B cell (primary cell): ENCODE results near the gene MAPK8IP2. TPM values are rescaled to one million over a fixed set of nuclear protein-coding genes. Genes with fewer than 3 reads are reported as not detected.

ENCODE experiments used
- ATAC-seq: fragments of 200-7000 bp; cut with Tn5 transposase; one replicate; pipeline ENCODE4 v1.10.0; 2021; ENCODE audit warnings: low read depth, mild to moderate bottlenecking, moderate number of reproducible peaks, moderate library complexity
- CTCF ChIA-PET: fragments of 350-600 bp; sonication (Branson Sonifier 250); formaldehyde crosslinking; loops from one replicate; lab custom pipeline; 2021; ENCODE audit warnings: antibody characterized with exemption, inconsistent platforms; lab: Charles Lee
- POLR2A ChIA-PET: fragments of 350-600 bp; sonication (Branson Sonifier 250); formaldehyde crosslinking; loops from one replicate; lab custom pipeline; 2021; ENCODE audit warnings: antibody characterized with exemption; lab: Charles Lee
- DNase-seq: peaks from one replicate; pipeline ENCODE4 v3.0.0; 2013
- H2AFZ ChIP-seq: 2 replicates; pipeline ENCODE4 v1.6.1; 2012; ENCODE audit warnings: mild to moderate bottlenecking, low read depth, low read length; ENCODE audit not compliant: insufficient read depth, poor library complexity, severe bottlenecking
- H3K27ac ChIP-seq, 2 donors: 1 replicate in 1 of 2; 2 replicates in 1 of 2; pipeline ENCODE4 v1.5.1; 2012 to 2013; ENCODE audit warnings: low read length in 2 of 2, mild to moderate bottlenecking in 2 of 2, moderate library complexity in 1 of 2
- H3K27me3 ChIP-seq, 4 experiments: fragments of 200-600 bp in 1 of 4; sonication (generic) in 1 of 4; replicated peaks in 1 of 4; 1 replicate in 2 of 4; 2 replicates in 2 of 4; pipeline versions ENCODE4 v1.6.1 to v1.7.0; 2013 to 2016; ENCODE audit warnings: low read length in 3 of 4, mild to moderate bottlenecking in 2 of 4, mixed read lengths in 1 of 4, moderate library complexity in 1 of 4; ENCODE audit not compliant: insufficient read depth in 4 of 4, control insufficient read depth in 3 of 4; ENCODE audit errors: control extremely low read depth in 1 of 4
- H3K36me3 ChIP-seq, 2 experiments: replicated peaks in 1 of 2; 1 replicate in 1 of 2; 2 replicates in 1 of 2; pipeline versions ENCODE4 v1.6.1 to v1.7.1; 2013; ENCODE audit warnings: low read length in 1 of 2; ENCODE audit not compliant: insufficient read depth in 2 of 2, control insufficient read depth in 1 of 2; ENCODE audit errors: control extremely low read depth in 1 of 2, extremely low read depth in 1 of 2
- H3K4me1 ChIP-seq, 2 donors: fragments of 200-600 bp in 1 of 2; sonication (generic) in 1 of 2; 1 replicate in 1 of 2; 2 replicates in 1 of 2; pipeline versions ENCODE4 v1.5.1 to v1.6.1; 2013 to 2017; ENCODE audit warnings: low read length in 2 of 2; ENCODE audit not compliant: control insufficient read depth in 2 of 2, insufficient read depth in 2 of 2
- H3K4me2 ChIP-seq: replicated peaks from 2 replicates; pipeline ENCODE3; 2012; ENCODE audit warnings: mild to moderate bottlenecking, low read depth, low read length; ENCODE audit not compliant: poor library complexity, severe bottlenecking
- H3K4me3 ChIP-seq, 5 experiments: fragments of 200-600 bp in 1 of 5; sonication (generic) in 1 of 5; 1 replicate in 3 of 5; 2 replicates in 2 of 5; pipeline versions ENCODE4 v1.5.1 to v1.7.0; 2011 to 2016; ENCODE audit warnings: low read length in 4 of 5, mild to moderate bottlenecking in 4 of 5, low read depth in 2 of 5, control low read depth in 1 of 5, moderate library complexity in 1 of 5; ENCODE audit not compliant: insufficient read depth in 1 of 5; ENCODE audit errors: control extremely low read depth in 1 of 5, extremely low read depth in 1 of 5
- H3K79me2 ChIP-seq: fragments of 200-600 bp; sonication (generic); one replicate; pipeline ENCODE4 v1.6.0; 2016; ENCODE audit warnings: low read length; ENCODE audit not compliant: control insufficient read depth, insufficient read depth
- H3K9ac ChIP-seq: fragments of 200-600 bp; sonication (generic); 2 replicates; pipeline ENCODE4 v1.6.1; 2017; ENCODE audit warnings: mild to moderate bottlenecking, low read length, moderate library complexity
- H3K9me3 ChIP-seq, 3 donors: one replicate each; pipeline versions ENCODE4 v1.6.1 to v1.7.1; 2013; ENCODE audit warnings: low read length in 2 of 3; ENCODE audit not compliant: control insufficient read depth in 2 of 3, insufficient read depth in 1 of 3; ENCODE audit errors: control extremely low read depth in 1 of 3
- H4K20me1 ChIP-seq: 2 replicates; pipeline ENCODE4 v1.6.0; 2012; ENCODE audit warnings: mild to moderate bottlenecking, low read length; ENCODE audit not compliant: insufficient read depth, control insufficient read depth, poor library complexity, severe bottlenecking
- H3K27ac Mint-ChIP-seq: one replicate; pipeline ENCODE4 v1.8.0; 2021; ENCODE audit warnings: mixed read lengths
- H3K27me3 Mint-ChIP-seq: one replicate; pipeline ENCODE4 v1.8.0; 2021; ENCODE audit warnings: mixed read lengths
- H3K4me1 Mint-ChIP-seq: one replicate; pipeline ENCODE4 v1.8.0; 2021; ENCODE audit warnings: mixed read lengths
- H3K4me3 Mint-ChIP-seq: one replicate; pipeline ENCODE4 v1.8.0; 2021; ENCODE audit warnings: mixed read lengths
- H3K9me3 Mint-ChIP-seq: one replicate; pipeline ENCODE4 v1.8.0; 2022; ENCODE audit warnings: mixed read lengths; ENCODE audit not compliant: insufficient read depth
- CTCF ChIP-seq: fragments of 200-600 bp; IDR thresholded peaks from one replicate; pipeline ENCODE4 v1.8.0; 2022; ENCODE audit warnings: antibody characterized with exemption, mild to moderate bottlenecking
- EZH2 ChIP-seq: IDR thresholded peaks from 2 replicates; pipeline ENCODE4 v1.6.1; 2012; ENCODE audit warnings: borderline replicate concordance, low read depth, mild to moderate bottlenecking, moderate library complexity, low read length; ENCODE audit not compliant: insufficient read depth, poor library complexity, severe bottlenecking
- WGBS: methylation state at CpG from one replicate; pipeline ENCODE4 v1.1.5; 2013; ENCODE audit warnings: missing lambda C conversion rate; ENCODE audit not compliant: insufficient coverage; 5-methylcytosine and 5-hydroxymethylcytosine counted together
- intact Hi-C: fragments of 100-400 bp; cut with micrococcal nuclease; formaldehyde crosslinking; loops from one replicate; pipeline ENCODE4 v1.10.0; 2022
- polyA plus RNA-seq: library from polyadenylated mRNA; depleted of rRNA; stranded (reverse); fragments of >200 nt; gene quantifications from 2 replicates; pipeline ENCODE4 v1.2.3, GENCODE V29; 2012
- total RNA-seq, 2 donors: library from RNA; stranded (reverse); fragments of 120-200 nt in 1 of 2; gene quantifications; 1 replicate in 1 of 2; 2 replicates in 1 of 2; pipeline versions ENCODE4 v1.2.3 to v1.2.4, GENCODE V29; 2013 to 2022

The MAPK8IP2 gene
- total and polyA plus RNA-seq, 2 donors (not counting 1 experiment from before 2014, with no cell fraction given): 0.19 to 0.39 TPM

GRCh38 chr22:50612168-50612527 is 11.6 kb downstream of the MAPK8IP2 start:
- no peak for TF ChIP-seq CTCF
- TF ChIP-seq EZH2: no peak
- no peak for DNase-seq
- CTCF ChIA-PET: no interaction called here
- Histone ChIP-seq H3K27ac (no peak overlapping the region), H3K79me2 (no peaks in the 10 kb centered on the region), H3K9ac (no peak overlapping the region), H3K36me3 (no peaks in the 10 kb centered on the region), H2AFZ (no peak overlapping the region), H3K4me2 (no peak overlapping the region), H3K9me3 (peaks cover 0 to 9% (median 0%) of the 10 kb centered on the region in 3 donors), H3K4me3 (no peak overlapping the region), H3K4me1 (no peaks in the 10 kb centered on the region), H4K20me1 (no peaks in the 10 kb centered on the region), H3K27me3 (peaks cover 0 to 21% (median 0%) of the 10 kb centered on the region in 4 experiments)
- peaks cover 1% of the 10 kb centered on the region for H3K4me1 Mint-ChIP-seq
- no peak overlapping the region for H3K4me3 Mint-ChIP-seq
- POLR2A ChIA-PET: no interaction called here
- no peak for ATAC-seq
- no peak overlapping the region for H3K27ac Mint-ChIP-seq
- WGBS: 81% methylated on average over 3 of the region's 6 CpGs
- intact Hi-C loops: no loop called here
- H3K27me3 Mint-ChIP-seq: peaks cover 36% of the 10 kb centered on the region
- no peaks in the 10 kb centered on the region for H3K9me3 Mint-ChIP-seq

- ATAC-seq: no peak
- DNase-seq: peak; percentile 26
- no peak overlapping the region for H3K27ac ChIP-seq
- WGBS: 44% methylated on average over 23 of the region's 31 CpGs
- no peaks in the 10 kb centered on the region for H3K4me1 ChIP-seq
- H3K79me2 ChIP-seq: no peaks in the 10 kb centered on the region
- intact Hi-C loops: no loop called here
- H3K36me3 ChIP-seq: no peaks in the 10 kb centered on the region
- peaks cover 0 to 17% (median 0%) of the 10 kb centered on the region in 4 experiments for H3K27me3 ChIP-seq
- Mint-ChIP-seq H3K9me3 (no peaks in the 10 kb centered on the region), H3K4me1 (peaks cover 1% of the 10 kb centered on the region), H3K27ac (no peak overlapping the region), H3K27me3 (peaks cover 31% of the 10 kb centered on the region), H3K4me3 (no peak overlapping the region)
- H3K9me3 ChIP-seq: peaks cover 0 to 9% (median 0%) of the 10 kb centered on the region in 3 donors
- CTCF ChIA-PET: no interaction called here
- no peak overlapping the region for H3K4me3 ChIP-seq
- H4K20me1 ChIP-seq: no peaks in the 10 kb centered on the region
- TF ChIP-seq CTCF (no peak), EZH2 (no peak)
- H3K9ac ChIP-seq: no peak overlapping the region
- no peak overlapping the region for H3K4me2 ChIP-seq
- no peak overlapping the region for H2AFZ ChIP-seq
- POLR2A ChIA-PET: no interaction called here
Measured at GRCh38 chr22:50612528-50613221, 12.1 kb downstream of the MAPK8IP2 start.
